HTR-8/SVneo (cell line): ENCODE results near the gene C19orf38.
A peak's percentile ranks its signal among the peaks of the same experiment; 100 is the strongest.
"Not testable (repeated sequence)": the region's sequence is repeated elsewhere in the genome, so short reads cannot be mapped to it uniquely, and the experiment has no call there.

ENCODE experiments used
- DNase-seq: peaks from one replicate; pipeline ENCODE4 v3.0.0; 2011; ENCODE audit warnings: low spot score, mixed read lengths; ENCODE audit not compliant: insufficient read length
- FAIRE-seq: peaks from 2 replicates; lab custom pipeline; 2011; peaks lifted over from hg19 to GRCh38; lab: Jason Lieb, UNC

The C19orf38 gene

DNA sequence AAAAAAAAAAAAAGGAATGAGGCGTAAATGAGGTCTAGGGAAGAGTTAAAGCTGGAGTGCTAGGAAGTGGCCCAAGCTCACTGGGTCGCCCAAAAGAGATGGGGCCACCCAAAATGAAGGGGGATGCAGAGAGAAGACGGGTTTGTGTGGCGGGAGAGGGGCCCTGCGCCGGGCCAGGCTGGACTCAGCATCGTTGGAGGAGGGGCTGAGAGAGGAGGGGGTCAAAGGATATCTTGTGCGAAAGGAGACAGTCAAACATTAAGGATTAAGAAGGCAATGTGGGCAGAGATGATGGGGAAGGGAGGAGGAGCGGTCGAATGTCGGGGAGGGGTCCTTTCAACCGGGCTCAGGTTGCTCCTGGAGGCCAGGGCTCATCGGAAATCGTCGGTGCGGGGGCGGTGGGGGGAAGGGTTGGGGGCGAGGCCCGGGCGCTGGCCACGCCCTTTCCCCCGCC, 22.3 kb downstream of the C19orf38 start:
- no peak for DNase-seq
- FAIRE-seq, result no peak

DNA sequence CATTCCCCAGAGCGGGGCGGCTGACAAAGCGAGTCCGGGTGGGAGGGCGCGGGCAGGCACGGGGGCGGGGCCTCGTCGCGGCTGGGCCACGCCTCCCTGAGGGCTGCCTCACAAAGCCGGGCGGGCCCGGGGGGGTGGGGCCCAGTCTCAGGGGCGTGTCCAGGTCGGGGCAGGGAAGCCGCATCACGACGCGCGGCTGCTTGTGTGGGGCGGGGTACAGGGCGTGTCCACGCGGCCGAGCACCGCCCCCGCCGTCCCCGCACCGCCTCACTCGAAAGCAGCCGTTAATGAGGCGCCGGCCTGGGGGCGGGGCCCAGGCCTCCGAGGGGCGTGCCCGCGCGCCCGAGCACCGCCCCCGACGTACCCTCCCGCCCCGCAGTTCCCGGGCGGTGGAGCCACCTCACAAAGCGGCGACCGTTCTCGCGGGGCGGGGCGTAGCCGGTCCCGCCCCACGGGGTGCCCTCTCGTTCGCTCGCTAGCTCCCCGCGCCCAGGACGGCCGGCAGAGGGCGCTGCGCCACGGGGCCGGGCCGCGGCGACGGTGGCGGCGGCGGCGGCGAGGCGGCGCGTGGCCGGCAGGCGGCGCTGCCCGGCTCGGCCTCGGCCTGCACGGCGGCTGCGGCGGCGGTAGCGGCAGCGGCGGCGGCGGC, 22.9 kb downstream of the C19orf38 start, which contains the start of gene CARM1:
Gene CARM1 (plus strand): TSS at position 599 of the 649 bp plus-strand sequence. CDS start 150 bp downstream, outside the sequence.
- peak; percentile 96 for FAIRE-seq

DNA sequence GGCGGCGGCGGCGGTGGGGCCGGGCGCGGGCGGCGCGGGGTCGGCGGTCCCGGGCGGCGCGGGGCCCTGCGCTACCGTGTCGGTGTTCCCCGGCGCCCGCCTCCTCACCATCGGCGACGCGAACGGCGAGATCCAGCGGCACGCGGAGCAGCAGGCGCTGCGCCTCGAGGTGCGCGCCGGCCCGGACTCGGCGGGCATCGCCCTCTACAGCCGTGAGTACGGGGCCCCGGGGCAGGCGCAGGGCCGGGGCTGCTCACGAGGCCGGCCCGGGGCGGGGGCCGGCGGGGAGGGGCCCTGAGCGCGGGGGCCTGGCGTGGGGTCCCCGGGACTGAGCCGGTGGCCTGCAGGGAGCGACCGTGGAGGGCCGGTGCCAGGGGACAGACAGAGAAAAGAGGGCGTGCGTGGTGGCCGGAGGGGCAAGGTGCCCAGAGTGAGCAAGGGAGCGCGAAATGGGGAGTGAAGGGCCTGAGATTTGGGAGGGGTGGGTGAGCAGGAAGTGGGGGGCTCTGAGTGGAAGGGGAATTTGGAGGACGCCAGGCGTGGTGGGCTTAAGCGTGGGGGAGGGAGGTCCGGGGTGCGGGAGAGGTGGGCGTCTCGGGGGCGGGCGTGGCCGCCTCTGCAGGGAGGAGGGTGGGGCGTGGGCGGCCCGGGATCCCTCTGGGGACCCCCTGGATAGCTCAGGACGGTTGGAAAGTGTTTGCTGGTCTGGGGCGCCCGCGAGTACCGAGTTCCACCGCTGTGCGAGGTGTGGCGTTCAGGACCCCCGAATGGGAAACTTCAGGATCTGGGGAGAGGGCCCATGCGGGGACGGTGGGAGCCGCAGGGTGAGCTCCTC, 23.7 kb downstream of the C19orf38 start:
- FAIRE-seq (no peak), DNase-seq (no peak)

More for the DNA sequence above, 22.9 kb downstream of the C19orf38 start, which contains the start of gene CARM1:
- DNase-seq, result peak; percentile 96

DNA sequence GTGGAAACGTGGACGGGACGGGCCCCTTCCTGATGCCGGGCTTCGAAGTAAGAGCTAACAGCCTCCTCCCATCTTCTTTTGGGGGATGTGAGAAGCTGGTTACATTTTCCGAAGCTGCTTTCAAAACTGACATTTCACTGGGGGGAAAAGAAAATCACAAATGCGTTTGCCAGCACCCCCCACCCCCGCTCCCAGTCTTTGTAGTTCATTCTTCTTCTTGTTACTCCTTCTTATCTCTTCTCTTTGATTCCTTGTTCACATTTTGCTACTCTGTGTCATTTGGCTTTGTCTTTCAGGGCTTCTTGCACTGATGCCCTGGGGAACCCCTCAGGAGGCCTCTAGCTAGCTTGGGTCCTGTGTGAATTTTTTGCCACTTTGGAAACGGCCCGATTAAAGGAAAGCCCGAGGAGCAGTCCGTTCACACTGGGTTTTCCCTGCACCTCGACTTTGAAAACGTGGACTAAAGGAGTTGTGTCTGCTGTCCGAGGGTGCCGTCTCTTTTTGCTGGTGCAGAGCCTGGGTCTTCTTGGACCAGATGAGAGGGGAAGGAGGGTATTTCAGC, 24.4 kb downstream of the C19orf38 start:
- no peak for FAIRE-seq
- DNase-seq, result no peak

DNA sequence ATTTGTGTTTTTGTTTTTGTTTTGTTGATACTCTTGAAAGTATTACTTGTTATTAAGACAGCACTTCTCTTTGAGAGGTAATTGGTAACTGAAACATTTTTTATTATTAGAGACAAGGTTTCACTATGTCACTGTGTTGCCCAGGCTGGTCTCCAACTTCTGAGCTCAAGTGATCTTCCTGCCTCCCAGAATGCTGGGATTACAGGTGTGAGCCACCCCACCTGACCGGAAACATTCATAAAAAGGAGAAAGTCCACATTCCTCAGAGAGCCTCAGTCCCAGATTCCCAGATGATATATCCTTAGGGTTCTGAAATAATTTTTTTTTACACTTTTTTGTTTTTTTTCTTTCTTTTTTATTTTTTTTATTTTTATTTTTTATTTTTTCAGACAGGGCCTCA, 25.8 kb downstream of the C19orf38 start:
- DNase-seq (no peak), FAIRE-seq (no peak)

DNA sequence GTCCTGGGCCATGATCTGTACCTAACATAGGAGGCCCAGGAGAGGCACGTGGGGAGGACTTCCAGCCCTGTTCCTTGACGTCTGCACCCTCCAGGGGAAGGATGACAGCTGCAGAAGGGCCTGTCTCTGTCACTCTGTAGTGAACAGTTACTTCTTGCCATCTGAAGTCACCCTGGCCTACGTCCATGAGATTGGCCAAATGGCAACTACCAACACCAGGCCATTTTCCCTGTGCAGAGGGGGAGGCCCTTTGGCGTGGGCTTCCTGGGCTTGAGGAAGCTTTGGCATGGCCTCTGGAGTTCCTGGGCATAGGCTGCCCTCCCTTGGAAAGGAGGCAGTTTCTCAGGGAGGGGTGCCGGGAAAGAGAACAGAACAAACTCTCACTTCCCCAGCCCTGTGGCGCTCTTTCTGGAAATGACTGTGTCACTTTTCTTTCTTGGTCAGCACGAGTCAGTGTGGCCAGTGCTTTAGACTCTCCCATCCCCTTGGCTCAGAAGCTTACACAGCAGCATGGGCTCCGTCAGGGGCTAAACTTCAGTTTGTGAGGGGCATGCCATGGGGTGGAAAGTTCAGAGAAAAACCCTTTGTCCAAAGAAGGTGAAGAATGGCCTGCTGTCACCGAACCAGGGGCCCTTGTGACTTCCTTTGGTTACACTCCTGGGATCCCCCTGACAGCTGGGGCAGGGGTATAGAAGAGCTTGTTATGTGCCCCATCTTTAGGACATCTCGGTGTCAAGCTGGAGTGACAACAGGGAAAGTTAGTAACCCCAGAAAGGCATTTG, 28.4 kb downstream of the C19orf38 start:
- FAIRE-seq (no peak), DNase-seq (no peak)

DNA sequence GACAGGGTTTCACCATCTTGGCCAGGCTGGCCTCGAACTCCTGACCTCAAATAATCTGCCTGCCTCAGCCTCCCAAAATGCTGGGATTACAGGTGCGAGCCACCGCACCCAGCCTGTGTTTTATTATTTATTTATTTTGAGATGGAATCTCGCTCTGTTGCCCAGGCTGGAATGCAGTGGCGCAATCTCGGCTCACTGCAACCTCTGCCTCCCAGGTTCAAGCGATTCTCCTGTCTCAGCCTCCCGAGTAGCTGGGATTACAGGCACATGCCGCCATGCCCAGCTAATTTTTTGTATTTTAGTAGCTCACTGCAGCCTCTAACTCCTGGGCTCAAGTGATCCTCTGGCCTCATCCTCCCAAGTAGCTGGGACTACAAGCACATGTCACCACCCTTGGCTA, 29.4 kb downstream of the C19orf38 start:
- not testable (repeated sequence) for DNase-seq, FAIRE-seq

DNA sequence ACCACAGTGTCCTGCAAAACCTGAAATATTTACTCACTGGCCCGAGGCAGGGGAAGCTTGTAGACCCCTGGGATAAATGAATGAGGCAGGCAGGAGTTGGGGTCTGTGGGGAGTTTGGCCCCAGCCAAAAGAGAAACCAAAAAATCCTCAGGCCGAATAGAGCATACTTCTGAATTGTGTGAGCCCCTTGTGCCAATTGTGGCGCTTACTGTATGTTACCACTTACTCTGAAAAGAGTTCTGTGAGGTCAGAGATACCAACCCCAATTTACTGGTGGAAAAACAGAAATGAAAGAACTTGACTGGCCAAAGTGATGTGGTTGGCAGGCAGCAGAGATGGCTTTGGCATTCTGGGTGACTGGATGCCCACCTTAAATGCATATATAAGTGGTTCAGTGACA, 30.0 kb downstream of the C19orf38 start:
- FAIRE-seq (no peak), DNase-seq (no peak)

DNA sequence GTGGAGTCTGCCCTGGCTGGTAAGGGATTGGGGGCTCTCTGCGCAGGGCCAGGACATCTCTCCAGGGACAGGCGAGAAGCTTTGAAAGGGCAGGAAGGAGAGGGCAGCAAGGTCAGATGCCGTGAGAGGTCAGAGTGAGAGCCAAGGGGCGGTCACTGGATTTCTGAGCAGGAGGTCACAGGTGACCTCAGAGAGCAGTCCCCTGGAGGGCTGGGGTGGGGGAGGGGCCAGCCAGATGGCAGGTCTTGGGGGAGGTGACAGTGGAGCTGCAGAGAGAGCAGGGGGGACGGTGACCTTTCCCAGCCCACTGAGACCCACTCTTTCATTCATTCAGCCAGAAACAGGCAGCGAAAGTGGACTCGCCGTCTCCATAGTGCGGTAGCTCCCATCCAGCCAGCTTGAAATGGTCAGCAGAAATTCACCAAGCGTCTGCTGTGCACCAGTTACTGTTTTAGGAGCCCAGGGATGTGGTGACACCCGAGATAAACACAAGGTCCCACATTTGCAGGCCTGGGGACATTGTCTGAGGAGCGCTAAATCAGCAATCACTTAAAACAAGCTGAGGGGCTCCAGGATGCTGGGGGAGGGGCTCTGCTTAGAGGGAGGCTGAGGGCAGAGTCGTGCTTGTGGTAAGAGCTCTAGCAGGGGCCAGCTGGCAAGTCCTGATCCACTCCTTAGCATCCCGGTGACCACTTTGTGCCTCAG, 33.3 kb downstream of the C19orf38 start:
- FAIRE-seq (no peak), DNase-seq (no peak)

DNA sequence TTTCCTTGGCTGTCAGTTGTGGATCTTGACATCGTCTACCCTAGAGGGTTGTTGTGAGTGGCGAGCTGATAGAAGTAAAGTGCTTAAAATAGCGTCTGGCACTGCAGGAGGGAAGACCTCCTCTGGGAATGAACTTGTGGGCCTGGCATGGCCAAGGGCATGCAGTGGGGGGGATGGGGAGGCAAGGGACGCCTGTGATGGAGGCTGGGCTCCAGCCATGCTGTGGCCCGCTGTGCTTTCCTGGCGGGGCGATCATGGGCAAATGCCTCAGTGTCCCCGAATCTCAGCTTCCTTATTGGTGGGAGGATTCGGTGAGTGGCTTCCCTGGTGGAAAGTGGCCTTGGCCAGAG, 33.9 kb downstream of the C19orf38 start:
- DNase-seq, result no peak
- FAIRE-seq, result no peak

DNA sequence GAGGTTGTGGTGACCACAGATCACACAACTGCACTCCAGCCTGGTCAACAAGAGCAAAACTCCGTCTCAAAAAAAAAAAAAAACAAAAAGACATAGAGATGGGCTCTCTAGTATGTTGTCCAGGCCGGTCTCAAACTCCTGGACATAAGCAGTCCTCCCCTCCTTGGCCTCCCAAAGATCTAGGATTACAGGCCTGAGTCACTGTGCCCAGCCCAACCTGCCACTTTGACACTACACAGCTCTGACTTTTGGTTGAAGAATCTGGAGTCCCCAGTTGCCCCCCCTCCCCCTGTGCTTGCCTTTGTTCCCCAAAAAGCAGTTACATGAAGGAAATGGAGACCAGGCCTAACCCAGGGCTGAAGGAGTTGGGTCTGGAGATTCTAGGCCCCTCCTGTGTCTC, 36.1 kb downstream of the C19orf38 start:
- FAIRE-seq (no peak), DNase-seq (no peak)

DNA sequence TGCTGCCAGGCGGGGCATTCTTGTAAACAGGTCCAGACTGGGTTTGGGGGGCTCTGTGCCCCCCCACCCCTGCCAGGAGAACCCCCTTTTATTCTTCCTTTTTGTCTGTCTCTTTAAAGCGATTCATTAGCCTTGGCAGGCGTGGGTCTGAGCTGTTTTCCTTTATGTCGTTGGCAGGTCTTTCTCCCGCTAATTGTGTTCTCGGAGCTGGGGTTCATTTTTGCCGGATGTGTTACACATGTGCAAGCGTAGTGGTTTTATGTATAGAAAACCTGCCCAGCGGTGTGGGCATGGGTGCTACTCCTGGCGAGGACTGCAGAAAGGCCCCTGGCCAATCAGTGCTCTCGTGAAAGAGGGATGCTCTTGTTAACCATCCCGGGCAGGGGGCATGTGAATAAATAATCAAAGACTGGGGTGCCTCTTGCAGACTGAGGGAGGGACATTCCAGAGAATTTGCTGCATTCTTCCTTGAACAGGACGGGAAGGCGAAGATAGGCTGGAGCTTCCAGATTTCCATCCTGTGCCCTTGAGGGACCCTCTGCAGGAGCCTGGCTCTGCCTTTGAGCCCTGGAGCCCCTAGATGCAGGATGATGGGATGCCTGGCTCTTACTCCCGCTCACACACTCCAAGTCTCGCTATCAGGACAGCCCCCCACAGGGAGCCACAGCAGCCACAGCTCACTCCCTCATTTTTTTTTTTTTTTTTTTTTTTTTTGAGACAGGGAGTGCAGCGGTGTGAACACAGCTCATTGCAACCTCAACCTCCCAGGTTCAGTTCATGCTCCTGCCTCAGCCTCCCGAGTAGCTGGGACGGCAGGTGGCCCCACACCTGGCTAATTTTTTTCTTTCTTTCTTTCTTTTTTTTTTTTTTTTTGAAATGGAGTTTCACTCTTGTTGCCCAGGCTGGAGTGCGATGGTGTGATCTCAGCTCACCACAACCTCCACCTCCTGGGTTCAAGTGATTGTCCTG, 37.3 kb downstream of the C19orf38 start:
- FAIRE-seq (no peak), DNase-seq (no peak)

DNA sequence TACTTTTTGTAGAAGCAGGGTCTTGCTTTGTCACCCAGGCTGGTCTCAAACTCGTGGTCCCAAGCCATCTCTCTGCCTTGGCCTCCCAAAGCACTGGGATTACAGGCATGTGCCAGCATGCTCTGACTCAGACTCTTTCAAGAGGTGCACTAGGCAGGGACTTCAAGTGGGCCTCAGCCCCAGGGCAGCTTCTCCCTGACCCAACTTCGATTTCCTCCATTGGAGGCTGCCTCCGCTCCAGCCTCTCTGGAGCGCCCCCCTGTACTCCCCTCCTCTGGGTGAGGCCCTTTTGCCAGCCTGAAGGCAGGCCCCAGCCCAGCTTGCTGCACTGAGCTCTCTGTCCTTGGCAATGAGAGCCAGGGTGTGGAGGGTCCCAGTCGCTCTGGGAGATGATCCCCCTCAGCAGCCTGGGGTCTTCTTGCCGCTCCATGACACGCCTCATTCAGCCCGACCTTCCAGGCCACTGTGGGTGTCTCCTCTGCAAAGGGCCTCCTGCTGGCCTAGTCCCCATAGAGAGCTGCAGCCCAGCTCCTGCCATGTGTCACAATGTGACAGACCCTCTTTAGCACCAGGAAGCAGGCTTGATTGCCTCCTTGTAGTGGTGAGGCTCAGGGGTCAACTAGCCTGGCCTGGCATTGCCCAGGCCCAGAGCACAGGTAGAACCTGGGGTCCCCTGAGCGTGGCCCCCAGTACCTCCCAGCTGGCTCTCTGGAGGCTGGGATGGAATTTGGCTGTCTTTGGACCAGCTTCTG, 39.6 kb downstream of the C19orf38 start:
- DNase-seq (no peak), FAIRE-seq (no peak)

DNA sequence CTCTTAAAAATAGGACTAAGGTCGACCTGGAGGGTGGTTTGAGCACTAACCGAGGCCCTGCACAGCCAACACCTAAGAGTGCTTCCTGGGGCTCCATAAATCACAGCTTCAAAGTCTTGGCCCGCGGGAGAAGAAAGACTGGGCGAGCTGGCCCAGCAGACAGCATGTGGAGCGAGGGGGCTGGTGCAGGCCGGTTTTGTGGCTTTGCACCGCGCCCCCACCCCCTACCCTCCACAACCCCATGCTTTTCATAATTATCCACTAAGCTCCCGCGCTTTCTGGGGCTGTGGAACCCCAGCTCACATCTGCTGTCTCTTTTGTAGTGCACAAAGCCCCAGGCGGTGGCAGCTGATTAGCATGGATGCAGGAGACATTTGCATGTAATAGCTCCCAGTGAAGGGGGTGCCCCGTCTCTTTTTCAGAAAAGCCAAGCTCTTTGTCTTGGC, 40.2 kb downstream of the C19orf38 start:
- DNase-seq (no peak), FAIRE-seq (no peak)

DNA sequence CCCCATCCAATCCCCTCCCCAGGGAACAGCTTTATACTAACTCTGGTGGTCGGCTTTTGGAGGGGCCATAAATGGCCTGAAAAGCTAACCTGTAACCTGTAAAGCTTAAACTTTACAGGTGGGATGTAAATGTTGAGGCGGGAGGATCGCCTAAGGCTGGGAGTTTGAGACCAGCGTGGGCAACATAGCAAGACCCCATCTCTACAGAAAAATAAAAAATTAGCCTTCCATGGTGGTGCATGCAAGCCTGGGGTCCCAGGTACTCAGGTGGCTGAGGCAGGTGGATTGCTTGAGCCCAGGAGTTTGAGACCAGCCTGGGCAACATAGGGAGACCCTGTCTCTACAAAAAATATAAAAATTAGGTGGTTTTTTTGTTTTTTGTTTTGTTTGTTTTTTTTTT, 41.7 kb downstream of the C19orf38 start:
- DNase-seq (no peak), FAIRE-seq (no peak)

DNA sequence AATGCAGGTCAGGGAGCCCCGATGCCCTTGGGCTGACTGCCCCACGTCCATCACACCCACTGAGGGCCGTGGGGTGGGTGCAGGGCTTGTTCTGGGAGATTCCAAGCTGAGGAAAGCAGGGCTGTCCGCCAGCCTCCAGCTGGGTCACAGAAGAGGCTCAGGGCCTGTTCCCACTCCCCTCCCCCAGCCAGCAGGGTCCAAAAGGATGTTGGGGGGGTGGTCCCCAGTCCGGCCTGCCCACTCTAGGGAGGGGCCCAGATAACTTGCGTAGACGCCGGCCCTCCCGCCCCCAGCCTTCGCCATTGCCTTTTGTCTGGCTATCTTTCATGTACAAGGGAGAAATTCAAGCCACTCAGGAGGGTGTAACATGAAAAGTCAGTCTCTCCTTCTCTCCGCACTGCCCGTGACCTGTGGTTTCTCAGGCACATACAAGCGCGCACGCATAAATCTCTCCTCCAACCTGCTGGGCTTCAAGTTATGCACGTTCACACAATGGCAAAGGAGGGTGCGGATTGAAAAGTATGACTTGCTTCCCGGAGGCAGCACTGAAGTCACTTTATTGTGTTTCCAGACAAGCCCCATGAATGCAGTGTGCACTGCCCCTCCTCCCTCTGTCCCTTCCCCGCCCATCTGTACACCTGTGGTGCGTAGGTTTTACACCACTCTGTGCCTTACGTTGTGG, 43.3 kb downstream of the C19orf38 start:
- FAIRE-seq, result no peak

DNA sequence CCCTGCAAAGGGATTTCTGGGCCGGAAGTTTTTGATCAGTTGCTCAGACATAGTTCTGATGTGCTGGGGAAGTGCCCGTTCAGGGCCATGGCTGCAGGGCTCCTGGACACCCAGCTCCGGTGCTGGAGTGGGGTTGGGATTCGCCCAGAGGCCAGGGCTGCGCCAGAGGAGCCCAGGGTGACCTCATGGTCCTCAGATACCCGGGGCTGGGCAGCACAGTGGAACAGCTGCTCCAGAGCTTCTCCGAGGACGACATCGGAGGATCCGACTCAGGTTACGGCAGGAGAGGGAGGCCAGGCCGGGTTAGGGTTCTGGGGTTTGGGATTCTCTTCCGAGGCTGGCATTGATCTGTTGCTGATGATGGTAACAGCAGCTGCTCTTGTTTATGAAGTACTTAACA, 44.0 kb downstream of the C19orf38 start:
- no peak for DNase-seq

More for the DNA sequence above, 43.3 kb downstream of the C19orf38 start:
- DNase-seq, result no peak

DNA sequence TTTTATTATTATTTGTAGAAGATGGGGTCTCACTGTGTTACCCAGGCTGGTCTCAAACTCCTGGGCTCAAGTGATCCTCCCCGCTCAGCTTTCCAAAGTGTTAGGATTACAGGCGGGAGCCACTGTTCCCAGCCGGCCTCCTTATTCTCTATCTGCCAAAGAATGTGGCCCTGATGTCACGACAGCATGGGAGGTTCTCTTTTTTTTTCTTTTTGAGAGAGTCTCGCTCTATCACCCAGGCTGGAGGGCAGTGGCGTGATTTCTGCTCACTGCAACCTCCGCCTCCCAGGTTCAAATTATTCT, 46.6 kb downstream of the C19orf38 start:
- FAIRE-seq (no peak), DNase-seq (no peak)

More for the DNA sequence above, 44.0 kb downstream of the C19orf38 start:
- no peak for FAIRE-seq
